GM23248 (cell line): ENCODE data around the gene TSHZ2. TPM values are rescaled to one million over a fixed set of nuclear protein-coding genes. Genes with fewer than 3 reads are reported as not detected.

Experiments
- DNase-seq: peaks from one replicate; pipeline ENCODE4 v3.0.0-alpha.2; 2015
- H2AFZ ChIP-seq: fragments of 200-600 bp; sonication (generic); 2 replicates; pipeline ENCODE4 v1.6.1; 2016; ENCODE audit warnings: antibody characterized with exemption
- H3F3A ChIP-seq: fragments of 200-600 bp; sonication (generic); 2 replicates; pipeline ENCODE4 v1.6.1; 2016; ENCODE audit warnings: mild to moderate bottlenecking, antibody characterized with exemption, mixed run types; ENCODE audit not compliant: insufficient read depth
- H3K27ac ChIP-seq: fragments of 200-600 bp; sonication (generic); 2 replicates; pipeline ENCODE4 v1.5.1; 2016; ENCODE audit warnings: mild to moderate bottlenecking
- H3K27me3 ChIP-seq: fragments of 200-600 bp; sonication (generic); replicated peaks from 2 replicates; pipeline ENCODE4 v1.6.1; 2016; ENCODE audit warnings: mild to moderate bottlenecking; ENCODE audit not compliant: insufficient read depth
- H3K36me3 ChIP-seq: fragments of 200-600 bp; sonication (generic); 2 replicates; pipeline ENCODE4 v1.6.1; 2016; ENCODE audit warnings: low read depth, mild to moderate bottlenecking
- H3K4me1 ChIP-seq: fragments of 200-600 bp; sonication (generic); 2 replicates; pipeline ENCODE4 v1.6.1; 2016; ENCODE audit warnings: mild to moderate bottlenecking; ENCODE audit not compliant: insufficient read depth
- H3K4me2 ChIP-seq: fragments of 200-600 bp; sonication (generic); one replicate; pipeline ENCODE4 v1.6.1; 2016; ENCODE audit warnings: mild to moderate bottlenecking; ENCODE audit not compliant: unreplicated experiment
- H3K4me3 ChIP-seq: fragments of 200-600 bp; sonication (generic); 2 replicates; pipeline ENCODE4 v1.5.1; 2016; ENCODE audit warnings: mild to moderate bottlenecking
- H3K79me2 ChIP-seq: fragments of 200-600 bp; sonication (generic); 2 replicates; pipeline ENCODE4 v1.6.1; 2016; ENCODE audit warnings: mild to moderate bottlenecking; ENCODE audit not compliant: insufficient read depth
- H3K9ac ChIP-seq: fragments of 200-600 bp; sonication (generic); 2 replicates; pipeline ENCODE4 v1.6.1; 2016; ENCODE audit warnings: mild to moderate bottlenecking
- H3K9me2 ChIP-seq: fragments of 200-600 bp; sonication (generic); 2 replicates; pipeline ENCODE4 v1.6.1; 2016; ENCODE audit warnings: mixed run types, mild to moderate bottlenecking, moderate library complexity; ENCODE audit not compliant: insufficient read depth
- H3K9me3 ChIP-seq: fragments of 200-600 bp; sonication (generic); one replicate; pipeline ENCODE4 v1.6.1; 2017; ENCODE audit warnings: low read depth
- H4K20me1 ChIP-seq: fragments of 200-600 bp; sonication (generic); 2 replicates; pipeline ENCODE4 v1.6.0; 2016; ENCODE audit not compliant: insufficient read depth
- EZH2 ChIP-seq: fragments of 200-600 bp; sonication (generic); IDR thresholded peaks from 2 replicates; pipeline ENCODE4 v1.6.1; 2018; ENCODE audit warnings: antibody characterized with exemption, mild to moderate bottlenecking; ENCODE audit not compliant: insufficient read depth, poor library complexity, severe bottlenecking
- EZH2phosphoT487 ChIP-seq: fragments of 200-600 bp; sonication (generic); IDR thresholded peaks from 2 replicates; pipeline ENCODE4 v1.6.1; 2018; ENCODE audit warnings: antibody characterized with exemption, moderate library complexity, mild to moderate bottlenecking, low read depth; ENCODE audit not compliant: insufficient read depth
- WGBS, 2 experiments: methylation state at CpG; one replicate each; pipeline ENCODE4 v1.1.6; 2015 to 2017; ENCODE audit warnings: low lambda C conversion rate in 2 of 2, low coverage in 1 of 2; ENCODE audit errors: missing lambda C conversion rate in 2 of 2; 5-methylcytosine and 5-hydroxymethylcytosine counted together
- in situ Hi-C: fragments of 300-500 bp; cut with MboI; formaldehyde crosslinking; loops from 2 replicates; pipeline ENCODE4 v1.15.0; 2020
- polyA plus RNA-seq: library from polyadenylated mRNA; unstranded; fragments of >200 nt; fragmentation: Nextera tagmentation; extraction: Ambion mirVana; gene quantifications from 2 replicates; pipeline ENCODE4 v1.2.1, GENCODE V29; 2016
- total RNA-seq: library from RNA; depleted of rRNA; stranded (reverse); fragments of >200 nt; shearing (Covaris generic); gene quantifications from 2 replicates; pipeline ENCODE4 v1.2.3, GENCODE V29; 2014

Gene TSHZ2
- total and polyA plus RNA-seq, 2 experiments from 2014 or later = 4.5 to 13.4 TPM

DNA sequence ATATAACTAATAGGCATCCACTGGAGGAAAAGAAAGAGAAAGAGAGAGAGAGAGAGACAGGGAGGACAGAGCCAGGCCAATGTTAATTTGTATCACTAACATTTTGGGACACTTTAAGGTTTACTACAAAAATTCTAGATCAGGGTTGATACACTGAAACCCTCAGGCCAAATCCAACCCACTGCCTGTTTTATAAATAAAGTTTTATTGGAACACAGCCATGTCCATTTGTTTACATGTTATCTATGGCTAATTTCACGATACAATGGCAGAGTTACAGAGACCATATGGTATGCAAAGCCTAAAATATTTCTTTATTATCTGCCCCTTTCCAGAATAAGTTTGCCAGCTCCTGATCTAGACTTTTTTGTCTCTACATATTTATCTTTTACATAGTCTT, 357.6 kb downstream of the TSHZ2 start:
- Histone ChIP-seq H3K4me1 (peaks cover 40% of the 10 kb centered on the region), H3K27me3 (no peaks in the 10 kb centered on the region), H3K9me3 (no peaks in the 10 kb centered on the region), H4K20me1 (no peaks in the 10 kb centered on the region), H3K9ac (no peak overlapping the region), H3K9me2 (no peaks in the 10 kb centered on the region), H2AFZ (no peak overlapping the region), H3F3A (peaks cover 50% of the 10 kb centered on the region), H3K27ac (peak overlapping the region; percentile 91; the same call in 1 of the 2 replicates), H3K4me3 (no peak overlapping the region), H3K4me2 (peak overlapping the region; percentile 69), H3K36me3 (no peaks in the 10 kb centered on the region), H3K79me2 (no peaks in the 10 kb centered on the region)
- TF ChIP-seq EZH2 = no peak
- no peak for DNase-seq
- in situ Hi-C loops = no loop called here
- 87 to 100% methylated on average over 1 of the region's 1 CpG for WGBS, 2 experiments

DNA sequence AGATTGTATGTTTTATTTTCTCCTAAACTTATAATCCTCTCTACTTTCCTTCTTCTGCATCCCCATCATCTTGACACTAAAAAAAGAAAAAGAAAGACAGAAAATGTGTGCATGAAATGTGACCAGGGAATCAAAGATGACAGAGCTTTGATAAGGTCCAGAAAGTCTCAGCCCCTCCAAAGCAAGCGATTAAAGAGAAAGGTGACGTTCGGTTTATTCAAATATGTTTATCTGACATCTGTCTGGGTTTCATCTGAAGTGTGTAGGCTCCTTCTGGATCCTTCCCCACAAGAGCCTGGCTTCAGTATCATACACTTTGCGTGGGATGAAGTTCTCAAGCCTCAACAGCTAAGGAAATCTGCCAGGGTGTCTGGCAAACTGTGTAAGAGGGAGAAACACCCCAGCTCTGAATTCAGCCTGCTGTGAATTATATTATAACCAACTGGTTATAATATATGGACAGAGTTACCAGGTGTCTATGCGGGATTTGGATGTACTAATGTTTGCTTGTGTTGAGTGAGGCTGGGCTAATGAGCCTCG, 358.5 kb downstream of the TSHZ2 start:
- Histone ChIP-seq H3F3A (peaks cover 50% of the 10 kb centered on the region), H3K9ac (peak overlapping the region; percentile 70), H3K79me2 (no peaks in the 10 kb centered on the region), H3K4me1 (peaks cover 40% of the 10 kb centered on the region), H3K4me2 (peak overlapping the region; percentile 69), H3K9me2 (no peaks in the 10 kb centered on the region), H3K36me3 (no peaks in the 10 kb centered on the region), H3K9me3 (no peaks in the 10 kb centered on the region), H3K4me3 (peak overlapping the region; percentile 40), H4K20me1 (no peaks in the 10 kb centered on the region), H3K27ac (peak overlapping the region; percentile 91), H2AFZ (peak overlapping the region; percentile 41), H3K27me3 (no peaks in the 10 kb centered on the region)
- TF ChIP-seq EZH2 (no peak), EZH2phosphoT487 (no peak)
- DNase-seq = peak; percentile 81
- in situ Hi-C loops = no loop called here
- 12 to 19% methylated on average over 6 of the region's 6 CpGs for WGBS, 2 experiments

DNA sequence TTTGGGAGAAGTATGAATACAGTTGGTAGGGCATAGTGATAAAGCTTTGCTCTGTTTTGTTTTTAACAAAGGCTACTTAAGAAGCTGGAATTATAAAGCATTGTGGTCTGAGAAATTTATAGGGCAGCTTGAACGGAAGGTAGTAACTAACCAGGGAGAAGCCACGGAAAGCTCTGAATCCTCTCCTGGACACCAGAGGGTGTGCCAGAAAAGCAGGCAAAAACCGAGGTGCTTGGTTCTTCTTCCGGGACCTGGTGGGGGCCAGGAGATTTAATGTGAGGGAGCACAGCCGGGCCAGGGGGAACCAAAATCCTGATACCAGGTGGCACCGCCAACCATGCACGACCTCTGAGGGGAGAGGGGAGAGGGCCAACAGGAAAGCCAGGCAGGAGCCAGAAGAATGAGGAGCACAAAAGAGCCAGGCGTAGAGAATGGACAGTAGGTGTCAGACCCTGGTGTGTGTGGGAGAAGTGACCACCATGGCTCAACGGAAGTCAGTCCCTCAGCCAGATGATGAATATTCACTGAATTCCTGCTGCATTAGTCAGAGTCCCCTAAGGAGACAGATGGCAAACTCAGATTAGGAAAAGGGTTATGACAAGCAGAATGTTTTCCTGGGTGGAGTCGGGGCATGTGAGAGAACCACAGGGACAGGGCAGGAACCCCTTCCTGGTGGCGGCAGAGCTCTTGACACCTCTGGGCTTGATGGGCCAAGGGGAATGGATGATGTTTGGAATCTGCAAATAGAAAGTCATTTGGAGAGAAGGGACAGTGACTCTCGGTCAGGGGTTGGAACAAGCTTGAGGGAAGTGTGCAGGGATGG, 359.2 kb downstream of the TSHZ2 start:
- Histone ChIP-seq H4K20me1 (no peaks in the 10 kb centered on the region), H3K27ac (peak overlapping the region; percentile 91), H3K9ac (peak overlapping the region; percentile 70), H3K27me3 (no peaks in the 10 kb centered on the region), H2AFZ (peak overlapping the region; percentile 41), H3K4me3 (peak overlapping the region; percentile 40), H3K79me2 (no peaks in the 10 kb centered on the region), H3K9me2 (no peaks in the 10 kb centered on the region), H3K4me2 (peak overlapping the region; percentile 69), H3K36me3 (no peaks in the 10 kb centered on the region), H3K9me3 (no peaks in the 10 kb centered on the region), H3K4me1 (peaks cover 40% of the 10 kb centered on the region), H3F3A (peaks cover 50% of the 10 kb centered on the region)
- TF ChIP-seq EZH2 (no peak), EZH2phosphoT487 (no peak)
- peak; percentile 88 for DNase-seq
- WGBS, 2 experiments = 16 to 19% methylated on average over 12 of the region's 12 CpGs
- in situ Hi-C loops = no loop called here

DNA sequence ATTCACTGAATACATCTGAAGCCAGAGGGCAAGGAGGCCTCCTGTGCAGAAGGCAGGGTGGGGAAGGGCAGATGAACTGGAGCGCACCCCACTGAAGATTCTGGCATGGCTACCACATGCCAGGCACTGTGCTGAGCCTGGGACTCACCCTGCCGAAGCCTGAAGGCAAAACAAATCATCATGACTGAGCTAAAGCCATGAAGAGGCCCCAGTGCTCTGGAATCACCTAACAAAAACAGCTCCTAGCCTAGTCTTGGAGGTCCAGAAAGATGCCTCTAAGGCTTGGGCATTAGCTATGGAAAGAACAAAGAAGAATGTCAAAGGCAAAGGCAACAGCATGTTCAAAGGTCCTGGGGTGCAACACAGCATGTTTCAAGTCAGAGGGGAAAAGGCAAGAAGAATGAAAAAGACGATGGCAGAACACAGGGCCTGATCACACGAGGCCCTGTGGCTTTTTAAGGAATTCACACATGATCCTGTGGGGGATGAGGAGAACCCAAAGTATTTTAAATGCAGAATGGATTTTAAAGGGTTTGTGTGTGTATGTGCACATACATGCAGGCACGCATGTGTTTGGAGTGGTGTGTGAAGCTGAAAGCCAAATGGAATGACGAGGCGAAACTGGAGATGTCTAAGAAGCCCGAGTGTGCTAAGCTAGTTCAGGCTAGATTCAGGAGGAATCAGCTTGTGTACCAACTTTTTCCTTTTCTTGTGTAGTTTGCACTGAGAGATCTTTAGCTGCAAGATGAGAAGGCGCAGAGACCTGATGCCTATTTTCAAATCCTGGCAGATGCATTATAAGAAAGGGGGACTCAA, 360.1 kb downstream of the TSHZ2 start:
- in situ Hi-C loops = no loop called here
- Histone ChIP-seq H3K27me3 (no peaks in the 10 kb centered on the region), H3K9me3 (no peaks in the 10 kb centered on the region), H4K20me1 (no peaks in the 10 kb centered on the region), H2AFZ (peak overlapping the region; percentile 41), H3F3A (peaks cover 50% of the 10 kb centered on the region), H3K27ac (peak overlapping the region; percentile 91), H3K9ac (peak overlapping the region; percentile 53), H3K36me3 (no peaks in the 10 kb centered on the region), H3K9me2 (no peaks in the 10 kb centered on the region), H3K4me2 (peak overlapping the region; percentile 69), H3K79me2 (no peaks in the 10 kb centered on the region), H3K4me1 (peaks cover 40% of the 10 kb centered on the region), H3K4me3 (peak overlapping the region; percentile 19; the same call in 1 of the 2 replicates)
- DNase-seq = peak; percentile 21
- WGBS, 2 experiments = 84 to 87% methylated on average over 9 of the region's 9 CpGs
- no peak for TF ChIP-seq EZH2phosphoT487
- no peak for TF ChIP-seq EZH2
